ENCODE measurements around the gene LRCH4.

DNA sequence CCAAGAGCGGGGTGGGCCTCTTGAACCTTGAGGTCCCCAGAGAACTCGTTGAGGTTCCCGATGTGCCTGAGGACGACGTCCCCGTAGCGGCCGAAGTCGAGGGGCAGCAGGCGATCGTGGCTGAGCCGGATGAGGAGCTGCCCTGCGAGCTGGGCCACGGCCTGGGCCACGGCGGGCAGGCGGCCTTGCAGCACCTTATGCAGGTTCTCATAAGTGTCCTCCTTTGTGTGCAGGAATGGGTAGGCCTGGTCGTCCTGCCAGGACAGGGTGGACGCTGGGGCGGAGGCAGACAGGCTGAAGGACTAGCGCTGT is 41.3 kb upstream of the LRCH4 start:
- TF ChIP-seq POLR2A (IDR thresholded peaks at IDR 0.05; ENCODE audit: low read length): no peak
- no peak for TF ChIP-seq GATA1 (IDR thresholded peaks at IDR 0.05; ENCODE audit: low read depth, low read length)
